Gastrocnemius medialis (tissue), 4 donors: ENCODE results near the gene PLXNA3. TPM values are rescaled to one million over a fixed set of nuclear protein-coding genes. Genes with fewer than 3 reads are reported as not detected.
A peak's percentile ranks its signal among the peaks of the same experiment; 100 is the strongest.

Experiments used
- ATAC-seq, 2 donors: fragments of 150-250 bp; one replicate each; pipeline ENCODE4 v1.9.1; 2016
- DNase-seq, 2 donors: peaks; one replicate each; pipeline ENCODE4 v3.0.0-alpha.2; 2019
- H3K27ac ChIP-seq, 4 donors: fragments of 200-600 bp; sonication (generic); 1 replicate in 1 of 4; 2 replicates in 3 of 4; pipeline ENCODE4 v1.5.1; 2016 to 2018; ENCODE audit warnings: mild to moderate bottlenecking in 2 of 4, moderate library complexity in 1 of 4
- H3K27me3 ChIP-seq, 3 donors: fragments of 200-600 bp; sonication (generic) in 2 of 3; 1 replicate in 1 of 3; 2 replicates in 2 of 3; pipeline versions ENCODE4 v1.5.1 to v1.6.0; 2016 to 2019; ENCODE audit warnings: mild to moderate bottlenecking in 1 of 3, moderate library complexity in 1 of 3
- H3K36me3 ChIP-seq, 2 donors: fragments of 200-600 bp; sonication (generic) in 1 of 2; one replicate each; pipeline ENCODE4 v1.5.1; 2017 to 2018
- H3K4me1 ChIP-seq, 2 donors: fragments of 200-600 bp; sonication (generic) in 1 of 2; one replicate each; pipeline ENCODE4 v1.5.1; 2016 to 2017; ENCODE audit warnings: mild to moderate bottlenecking in 2 of 2
- H3K4me3 ChIP-seq, 4 donors: fragments of 200-600 bp; sonication (generic) in 3 of 4; 1 replicate in 1 of 4; 2 replicates in 3 of 4; pipeline ENCODE4 v1.5.1; 2016 to 2019; ENCODE audit warnings: mild to moderate bottlenecking in 2 of 4
- H3K9me3 ChIP-seq, 3 donors: fragments of 200-600 bp; sonication (generic) in 2 of 3; 1 replicate in 1 of 3; 2 replicates in 2 of 3; pipeline ENCODE4 v1.5.1; 2016 to 2019
- CTCF ChIP-seq, 5 experiments: fragments of 450-650 bp in 3 of 5; fragments of 200-600 bp in 2 of 5; sonication (generic) in 2 of 5; IDR thresholded peaks in 4 of 5; conservative IDR thresholded peaks in 1 of 5; 1 replicate in 4 of 5; 2 replicates in 1 of 5; pipeline ENCODE4 v1.5.1; 2016 to 2019; ENCODE audit warnings: antibody characterized with exemption in 5 of 5, mild to moderate bottlenecking in 3 of 5, moderate library complexity in 3 of 5
- POLR2A ChIP-seq, 2 donors: fragments of 450-650 bp; IDR thresholded peaks; one replicate each; pipeline ENCODE4 v1.6.1; 2017; ENCODE audit warnings: antibody characterized with exemption in 2 of 2, mild to moderate bottlenecking in 2 of 2, moderate library complexity in 2 of 2
- in situ Hi-C, 4 donors: fragments of 200-750 bp; cut with MboI; loops; one replicate each; pipeline versions ENCODE4 v1.15.0 to v1.8.0; 2017; ENCODE audit warnings: low sequenced_read_pairs in 4 of 4
- intact Hi-C: fragments of 100-400 bp; cut with DNase I; formaldehyde crosslinking; loops from one replicate; pipeline ENCODE4 v1.15.1; 2023; ENCODE audit warnings: low total_unique reads
- total RNA-seq, 4 donors: library from RNA; depleted of rRNA; stranded (reverse); fragments of >200 nt; gene quantifications; one replicate each; pipeline versions ENCODE4 v1.1.0 to v1.2.3, GENCODE V29; 2016

PLXNA3 gene
- total RNA-seq, 4 donors from 2014 or later, result 1.2 to 10.7 (median 2.8) TPM

GRCh38 chrX:154419688-154420401 is 38.2 kb upstream of the PLXNA3 start:
- H3K36me3 ChIP-seq, result no peaks in the 10 kb centered on the region
- no peaks in the 10 kb centered on the region for H3K27me3 ChIP-seq
- in situ Hi-C loops (loop anchor here in 2 of 4 donors (25.0 kb wide), 1 partner anchor 117 kb away; the partner anchor contains the start of genes G6PD (in 2 of the 2) and IKBKG (in 2 of the 2)), intact Hi-C loops (no loop called here)
- peak overlapping the region; percentile 15 to 65 (median 27) for H3K27ac ChIP-seq
- H3K4me1 ChIP-seq, result no peaks in the 10 kb centered on the region
- DNase-seq (peak in 1 of 2 donors; percentile 40), ATAC-seq (peak in 1 of 2 donors; percentile 79)
- no peak overlapping the region for H3K4me3 ChIP-seq
- no peaks in the 10 kb centered on the region for H3K9me3 ChIP-seq
- TF ChIP-seq CTCF (IDR thresholded peaks at IDR 0.05 in 4 of 5, conservative IDR thresholded peaks at IDR 0.05 in 1 of 5) (no peak), POLR2A (IDR thresholded peaks at IDR 0.05) (no peak)

GRCh38 chrX:154420402-154420756 is 37.7 kb upstream of the PLXNA3 start:
- no peaks in the 10 kb centered on the region for H3K9me3 ChIP-seq
- no peak for DNase-seq
- H3K27ac ChIP-seq, result peak overlapping the region in 3 of 4 donors; percentile 18 to 65 (median 33)
- in situ Hi-C loops, result loop anchor here in 2 of 4 donors (25.0 kb wide), 1 partner anchor 117 kb away; the partner anchor contains the start of genes G6PD (in 2 of the 2) and IKBKG (in 2 of the 2)
- no peak overlapping the region for H3K4me3 ChIP-seq
- TF ChIP-seq POLR2A (IDR thresholded peaks at IDR 0.05) (no peak), CTCF (IDR thresholded peaks at IDR 0.05 in 4 of 5, conservative IDR thresholded peaks at IDR 0.05 in 1 of 5) (no peak)
- no peaks in the 10 kb centered on the region for H3K4me1 ChIP-seq
- H3K36me3 ChIP-seq, result no peaks in the 10 kb centered on the region
- ATAC-seq, result peak in 1 of 2 donors; percentile 6
- H3K27me3 ChIP-seq, result no peaks in the 10 kb centered on the region
- intact Hi-C loops, result no loop called here

- Histone ChIP-seq H3K4me1 (peaks cover 3 to 7% of the 10 kb centered on the region in 2 donors), H3K4me3 (no peak overlapping the region), H3K36me3 (no peaks in the 10 kb centered on the region), H3K27ac (no peak overlapping the region), H3K27me3 (no peaks in the 10 kb centered on the region), H3K9me3 (no peaks in the 10 kb centered on the region)
- ATAC-seq (no peak), DNase-seq (no peak)
- intact Hi-C loops (no loop called here), in situ Hi-C loops (no loop called here)
- TF ChIP-seq POLR2A (IDR thresholded peaks at IDR 0.05) (no peak), CTCF (IDR thresholded peaks at IDR 0.05 in 4 of 5, conservative IDR thresholded peaks at IDR 0.05 in 1 of 5) (no peak)
Observed at GRCh38 chrX:154426916-154427770, 30.9 kb upstream of the PLXNA3 start.

GRCh38 chrX:154428176-154429171 is 29.6 kb upstream of the PLXNA3 start, which contains the start of gene ATP6AP1:
TSS of gene ATP6AP1 (plus strand) at chrX:154428677. CDS start at chrX:154428693, 16 bp downstream.
- peak; percentile 96 to 97 for ATAC-seq
- Histone ChIP-seq H3K36me3 (no peaks in the 10 kb centered on the region), H3K9me3 (no peaks in the 10 kb centered on the region), H3K4me3 (peak within 1 kb of the TSS; percentile 67 to 82 (median 74)), H3K27me3 (no peaks in the 10 kb centered on the region), H3K27ac (peak within 1 kb of the TSS; percentile 74 to 91 (median 89)), H3K4me1 (peaks cover 3 to 7% of the 10 kb centered on the region in 2 donors)
- intact Hi-C loops, result no loop called here
- DNase-seq, result peak; percentile 89 to 93
- in situ Hi-C loops, result no loop called here
- TF ChIP-seq CTCF (IDR thresholded peaks at IDR 0.05 in 4 of 5, conservative IDR thresholded peaks at IDR 0.05 in 1 of 5), result no peak
- peak; percentile 61 to 64 for TF ChIP-seq POLR2A (IDR thresholded peaks at IDR 0.05)
